WTC11 (cell line): ENCODE data around the gene SH3GL1. TPM values are rescaled to one million over a fixed set of nuclear protein-coding genes. Genes with fewer than 3 reads are reported as not detected.

Experiments
- ATAC-seq: fragments of 200-7000 bp; cut with Tn5 transposase; 2 replicates; pipeline ENCODE4 v1.10.0; 2021; ENCODE audit warnings: mild to moderate bottlenecking, moderate library complexity
- CTCF ChIA-PET: fragments of 300-600 bp; sonication (Branson Sonifier 250); formaldehyde crosslinking; loops from one replicate; lab custom pipeline; 2021; ENCODE audit warnings: antibody characterized with exemption; lab: Charles Lee
- POLR2A ChIA-PET: fragments of 350-600 bp; sonication (Branson Sonifier 250); formaldehyde crosslinking; loops from one replicate; lab custom pipeline; 2021; ENCODE audit warnings: antibody characterized with exemption; lab: Charles Lee
- DNase-seq: peaks from one replicate; pipeline ENCODE4 v3.0.0; 2021; ENCODE audit warnings: low spot score
- H3K27ac Mint-ChIP-seq: 2 replicates; pipeline ENCODE4 v1.8.0; 2021; ENCODE audit warnings: mixed read lengths
- H3K27me3 Mint-ChIP-seq: 2 replicates; pipeline ENCODE4 v1.8.0; 2021; ENCODE audit warnings: low read depth, mild to moderate bottlenecking, moderate library complexity, mixed read lengths
- H3K36me3 Mint-ChIP-seq: 2 replicates; pipeline ENCODE4 v1.8.0; 2021; ENCODE audit warnings: mixed read lengths
- H3K4me1 Mint-ChIP-seq: 2 replicates; pipeline ENCODE4 v1.8.0; 2022; ENCODE audit warnings: mixed read lengths
- H3K4me3 Mint-ChIP-seq: 2 replicates; pipeline ENCODE4 v1.8.0; 2021; ENCODE audit warnings: mild to moderate bottlenecking, moderate library complexity, mixed read lengths
- H3K9me3 Mint-ChIP-seq: 2 replicates; pipeline ENCODE4 v1.8.0; 2021; ENCODE audit warnings: mixed read lengths
- AR ChIP-seq: fragments of 250-450 bp; sonication (Bioruptor Pico); IDR thresholded peaks from 2 replicates; pipeline ENCODE4 v1.9.0; 2021; ENCODE audit warnings: mild to moderate bottlenecking
- ERG ChIP-seq: fragments of 250-450 bp; sonication (Bioruptor Pico); IDR thresholded peaks from 2 replicates; pipeline ENCODE4 v1.8.0; 2021; ENCODE audit warnings: mild to moderate bottlenecking
- ESRRA ChIP-seq: sonication (generic); formaldehyde crosslinking; IDR thresholded peaks from 2 replicates; pipeline ENCODE4 v1.8.1; 2022; ENCODE audit warnings: mild to moderate bottlenecking, missing genetic modification reagents, borderline replicate concordance
- FOXJ3 ChIP-seq: sonication (generic); formaldehyde crosslinking; IDR thresholded peaks from 2 replicates; pipeline ENCODE4 v1.9.0; 2021; ENCODE audit warnings: missing genetic modification reagents, mild to moderate bottlenecking, borderline replicate concordance
- GABPB1 ChIP-seq: sonication (generic); formaldehyde crosslinking; IDR thresholded peaks from 2 replicates; pipeline ENCODE4 v1.8.1; 2023; ENCODE audit warnings: mild to moderate bottlenecking, missing genetic modification reagents
- GTF2I ChIP-seq: fragments of 250-450 bp; sonication (Bioruptor Pico); conservative IDR thresholded peaks from 2 replicates; pipeline ENCODE4 v1.4.0; 2021; ENCODE audit warnings: mild to moderate bottlenecking
- NFE2L1 ChIP-seq: sonication (generic); formaldehyde crosslinking; IDR thresholded peaks from 2 replicates; pipeline ENCODE4 v1.8.1; 2023; ENCODE audit warnings: missing genetic modification reagents
- PRDM15 ChIP-seq: sonication (generic); formaldehyde crosslinking; IDR thresholded peaks from 2 replicates; pipeline ENCODE4 v1.8.0; 2022; ENCODE audit warnings: missing genetic modification reagents
- RELA ChIP-seq: sonication (generic); formaldehyde crosslinking; IDR thresholded peaks from 2 replicates; pipeline ENCODE4 v1.8.1; 2022; ENCODE audit warnings: missing genetic modification reagents, mild to moderate bottlenecking, borderline replicate concordance
- SMAD4 ChIP-seq: sonication (generic); formaldehyde crosslinking; IDR thresholded peaks from 2 replicates; pipeline ENCODE4 v1.8.0; 2022; ENCODE audit warnings: mild to moderate bottlenecking, missing genetic modification reagents
- SP1 ChIP-seq: sonication (generic); formaldehyde crosslinking; conservative IDR thresholded peaks from 2 replicates; pipeline ENCODE4 v1.8.1; 2022; ENCODE audit warnings: missing genetic modification reagents
- USF2 ChIP-seq: sonication (generic); formaldehyde crosslinking; IDR thresholded peaks from 2 replicates; pipeline ENCODE4 v1.8.1; 2023; ENCODE audit warnings: mild to moderate bottlenecking, missing genetic modification reagents, moderate library complexity
- ZNF219 ChIP-seq: sonication (generic); formaldehyde crosslinking; IDR thresholded peaks from 2 replicates; pipeline ENCODE4 v1.8.0; 2023; ENCODE audit warnings: missing genetic modification reagents, mild to moderate bottlenecking, borderline replicate concordance
- ZNF317 ChIP-seq: sonication (generic); formaldehyde crosslinking; IDR thresholded peaks from 2 replicates; pipeline ENCODE4 v1.8.1; 2023; ENCODE audit warnings: low read depth, mild to moderate bottlenecking, moderate library complexity, missing genetic modification reagents, borderline replicate concordance
- ZNF423 ChIP-seq: fragments of 250-450 bp; sonication (Bioruptor Pico); IDR thresholded peaks from 2 replicates; pipeline ENCODE4 v2.1.2; 2022; ENCODE audit warnings: mild to moderate bottlenecking, moderate library complexity
- total RNA-seq: library from RNA; stranded (reverse); gene quantifications from 3 replicates; pipeline ENCODE4 v1.2.3, GENCODE V29; 2021
- TF ChIP-seq, protein P1 (sequence below): sonication (generic); formaldehyde crosslinking; IDR thresholded peaks from 2 replicates; pipeline ENCODE4 v1.8.0; 2022; ENCODE audit warnings: mild to moderate bottlenecking, missing genetic modification reagents

SH3GL1 gene
- total RNA-seq, 1 experiment from 2014 or later: 109 TPM

DNA sequence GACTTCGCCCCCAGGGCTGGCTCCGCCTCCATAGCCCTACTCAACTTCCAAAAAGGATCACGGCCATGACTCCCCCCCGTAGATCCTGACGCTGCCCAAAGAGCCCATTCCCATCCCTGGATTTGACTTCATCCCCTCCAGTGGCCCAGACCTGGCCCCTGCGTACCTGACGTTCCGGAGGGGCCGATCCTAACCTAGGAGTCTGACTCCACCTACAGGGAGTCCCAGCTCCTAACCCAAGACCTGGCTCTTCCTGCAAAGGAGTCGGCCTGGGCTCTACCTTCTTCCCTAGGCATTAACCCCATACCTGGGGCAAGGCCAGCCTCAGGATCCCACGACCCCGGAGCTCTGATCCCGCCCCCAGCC lies 72.5 kb downstream of the SH3GL1 start:
- CTCF ChIA-PET: interaction anchor here (0.6 to 1.4 kb wide), 10 partner anchors 12 to 340 kb away, joined by 3 to 35 read pairs (median 3); partner anchors contain the start of genes FSD1, MPND, SH3GL1 and SHD
- Mint-ChIP-seq H3K27me3 (peaks cover 3% of the 10 kb centered on the region), H3K36me3 (0 out of 2 replicates have a peak, but pooled peaks cover 3% of the 10 kb centered on the region), H3K9me3 (no peaks in the 10 kb centered on the region), H3K27ac (peak overlapping the region; percentile 96), H3K4me3 (peak overlapping the region; percentile 76), H3K4me1 (peaks cover 12% of the 10 kb centered on the region)
- ATAC-seq: no peak
- DNase-seq: no peak
- POLR2A ChIA-PET: interaction anchor here (1.2 to 1.3 kb wide), 2 partner anchors 11 to 15 kb away, joined by 4 to 17 read pairs; partner anchors contain the start of genes MPND and STAP2
- no peak for TF ChIP-seq AR (CRISPR knock-in tag)
- TF ChIP-seq PRDM15 (CRISPR knock-in tag): peak; percentile 75
- no peak for TF ChIP-seq ZNF317

GRCh38 chr19:4327252-4327876 lies 73.0 kb downstream of the SH3GL1 start:
- H3K4me3 Mint-ChIP-seq: peak overlapping the region; percentile 76
- ChIA-PET CTCF (interaction anchor here (0.9 to 1.4 kb wide), 8 partner anchors 16 to 340 kb away, joined by 3 to 35 read pairs (median 3); partner anchors contain the start of genes FSD1, MPND and SH3GL1), POLR2A (interaction anchor here (1.2 to 1.3 kb wide), 2 partner anchors 11 to 15 kb away, joined by 4 to 17 read pairs; partner anchors contain the start of genes MPND and STAP2)
- DNase-seq (peak; percentile 99), ATAC-seq (peak; percentile 61)
- peaks cover 3% of the 10 kb centered on the region for H3K27me3 Mint-ChIP-seq
- H3K27ac Mint-ChIP-seq: peak overlapping the region; percentile 96
- H3K36me3 Mint-ChIP-seq: 0 out of 2 replicates have a peak, but pooled peaks cover 3% of the 10 kb centered on the region
- H3K9me3 Mint-ChIP-seq: no peaks in the 10 kb centered on the region
- H3K4me1 Mint-ChIP-seq: peaks cover 12% of the 10 kb centered on the region
- no peak for TF ChIP-seq GTF2I (CRISPR knock-in tag)
- no peak for TF ChIP-seq FOXJ3 (CRISPR knock-in tag)
- TF ChIP-seq ZNF219: no peak
- TF ChIP-seq USF2 (CRISPR knock-in tag): peak; percentile 59
- TF ChIP-seq RELA (CRISPR knock-in tag): no peak
- TF ChIP-seq NFE2L1 (CRISPR knock-in tag): no peak
- TF ChIP-seq, protein P1, sequence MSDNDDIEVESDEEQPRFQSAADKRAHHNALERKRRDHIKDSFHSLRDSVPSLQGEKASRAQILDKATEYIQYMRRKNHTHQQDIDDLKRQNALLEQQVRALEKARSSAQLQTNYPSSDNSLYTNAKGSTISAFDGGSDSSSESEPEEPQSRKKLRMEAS (CRISPR knock-in tag): peak; percentile 87
- no peak for TF ChIP-seq ERG (CRISPR knock-in tag)
- no peak for TF ChIP-seq SMAD4 (CRISPR knock-in tag)
- no peak for TF ChIP-seq ZNF423 (CRISPR knock-in tag)
- no peak for TF ChIP-seq ESRRA (CRISPR knock-in tag)
- no peak for TF ChIP-seq GABPB1 (CRISPR knock-in tag)
- 0 out of 2 replicates have a peak, but pooled peaks have one; percentile 16 for TF ChIP-seq PRDM15 (CRISPR knock-in tag)
- no peak for TF ChIP-seq SP1 (CRISPR knock-in tag)
